ENCODE results near the gene GREM1.

GREM1 gene

GRCh38 chr15:32716915-32717425 is 834 bp upstream of the GREM1 start:
- peaks cover 81% of the 10 kb centered on the region for H3K27me3 ChIP-seq (ENCODE audit: control insufficient read depth, insufficient read depth, low read length)
- peaks cover 20% of the 10 kb centered on the region for H3K4me1 ChIP-seq (ENCODE audit: control insufficient read depth, insufficient read depth, low read length)
- H3K9me3 ChIP-seq (ENCODE audit: control insufficient read depth, insufficient read depth, low read length) = no peaks in the 10 kb centered on the region
- H3K4me3 ChIP-seq (ENCODE audit: low read depth, low read length) = peak overlapping the region; percentile 52
- H3K9ac ChIP-seq (ENCODE audit: low read depth, low read length) = no peak overlapping the region
- no peaks in the 10 kb centered on the region for H3K36me3 ChIP-seq (ENCODE audit: control insufficient read depth, insufficient read depth, low read length)
- H3K27ac ChIP-seq (ENCODE audit: low read depth, low read length) = peak overlapping the region; percentile 50

DNA sequence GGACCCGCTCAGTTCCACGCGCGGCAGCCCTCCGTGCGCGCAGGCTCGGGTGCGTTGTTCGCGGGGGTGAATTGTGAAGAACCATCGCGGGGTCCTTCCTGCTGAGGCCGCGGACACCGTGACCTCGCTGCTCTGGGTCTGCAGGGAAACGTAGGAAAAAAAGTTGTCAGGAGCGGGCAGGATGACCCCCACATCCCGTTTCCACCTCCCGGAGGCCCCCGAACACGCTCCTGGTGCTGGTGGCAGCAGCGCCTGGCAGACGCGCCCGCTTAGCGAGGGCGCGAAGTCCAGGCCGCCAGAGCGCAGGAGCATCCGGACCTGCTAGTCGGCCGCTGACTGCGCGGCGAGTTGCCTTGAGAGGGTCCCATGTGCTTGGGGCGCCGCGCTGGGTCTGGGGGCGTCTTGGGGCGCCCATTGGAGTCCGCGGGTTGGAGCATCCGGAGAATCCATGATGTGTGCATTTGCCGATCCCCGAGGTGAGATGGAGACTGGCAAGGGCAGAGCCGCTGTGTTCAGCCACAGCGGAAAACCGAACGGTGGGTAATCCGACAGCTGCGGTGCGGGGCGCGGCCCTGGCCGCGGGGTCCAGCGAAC is 520 bp downstream of the GREM1 start:
- Histone ChIP-seq H3K27ac (ENCODE audit: low read depth, low read length) (no peak overlapping the region), H3K27me3 (ENCODE audit: control insufficient read depth, insufficient read depth, low read length) (peaks cover 89% of the 10 kb centered on the region), H3K4me1 (ENCODE audit: control insufficient read depth, insufficient read depth, low read length) (peaks cover 20% of the 10 kb centered on the region), H3K36me3 (ENCODE audit: control insufficient read depth, insufficient read depth, low read length) (no peaks in the 10 kb centered on the region), H3K4me3 (ENCODE audit: low read depth, low read length) (peak overlapping the region; percentile 61), H3K9me3 (ENCODE audit: control insufficient read depth, insufficient read depth, low read length) (no peaks in the 10 kb centered on the region), H3K9ac (ENCODE audit: low read depth, low read length) (no peak overlapping the region)

- Histone ChIP-seq H3K9ac (ENCODE audit: low read depth, low read length) (no peak overlapping the region), H3K27me3 (ENCODE audit: control insufficient read depth, insufficient read depth, low read length) (peaks cover 84% of the 10 kb centered on the region), H3K4me1 (ENCODE audit: control insufficient read depth, insufficient read depth, low read length) (peaks cover 20% of the 10 kb centered on the region), H3K4me3 (ENCODE audit: low read depth, low read length) (peak overlapping the region; percentile 61), H3K9me3 (ENCODE audit: control insufficient read depth, insufficient read depth, low read length) (no peaks in the 10 kb centered on the region), H3K36me3 (ENCODE audit: control insufficient read depth, insufficient read depth, low read length) (no peaks in the 10 kb centered on the region), H3K27ac (ENCODE audit: low read depth, low read length) (no peak overlapping the region)
These were observed 1.3 kb downstream of the GREM1 start for GRCh38 chr15:32718821-32719716.

- no peak overlapping the region for H3K27ac ChIP-seq (ENCODE audit: low read depth, low read length)
- H3K4me1 ChIP-seq (ENCODE audit: control insufficient read depth, insufficient read depth, low read length) = peaks cover 14% of the 10 kb centered on the region
- H3K4me3 ChIP-seq (ENCODE audit: low read depth, low read length) = no peak overlapping the region
- peaks cover 60% of the 10 kb centered on the region for H3K27me3 ChIP-seq (ENCODE audit: control insufficient read depth, insufficient read depth, low read length)
- H3K9ac ChIP-seq (ENCODE audit: low read depth, low read length) = no peak overlapping the region
- H3K36me3 ChIP-seq (ENCODE audit: control insufficient read depth, insufficient read depth, low read length) = no peaks in the 10 kb centered on the region
- H3K9me3 ChIP-seq (ENCODE audit: control insufficient read depth, insufficient read depth, low read length) = no peaks in the 10 kb centered on the region
These were observed 3.8 kb downstream of the GREM1 start for GRCh38 chr15:32721596-32721995.

DNA sequence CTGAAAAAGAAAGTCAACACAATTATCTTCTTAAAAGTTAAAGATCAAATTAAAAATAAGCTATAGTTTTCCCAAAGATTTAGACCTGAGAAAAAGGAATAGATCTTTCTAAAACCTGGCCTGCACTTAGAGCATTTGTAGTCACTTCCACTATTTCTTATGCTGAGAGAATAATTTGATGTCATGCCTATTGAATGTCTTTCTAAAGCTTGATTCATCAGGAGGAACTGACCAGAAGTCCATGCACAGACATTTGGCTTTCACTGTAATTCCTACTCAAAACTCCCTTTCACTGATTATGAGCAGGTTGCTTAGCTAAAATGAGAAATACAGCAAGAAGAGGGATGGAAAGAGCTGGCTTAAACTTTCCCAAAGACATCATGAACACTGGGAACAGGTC is 4.3 kb downstream of the GREM1 start:
- Histone ChIP-seq H3K4me1 (ENCODE audit: control insufficient read depth, insufficient read depth, low read length) (peaks cover 9% of the 10 kb centered on the region; the same call in 1 of the 2 replicates), H3K9me3 (ENCODE audit: control insufficient read depth, insufficient read depth, low read length) (no peaks in the 10 kb centered on the region), H3K27ac (ENCODE audit: low read depth, low read length) (no peak overlapping the region), H3K27me3 (ENCODE audit: control insufficient read depth, insufficient read depth, low read length) (peaks cover 55% of the 10 kb centered on the region), H3K4me3 (ENCODE audit: low read depth, low read length) (no peak overlapping the region), H3K36me3 (ENCODE audit: control insufficient read depth, insufficient read depth, low read length) (no peaks in the 10 kb centered on the region), H3K9ac (ENCODE audit: low read depth, low read length) (no peak overlapping the region)

DNA sequence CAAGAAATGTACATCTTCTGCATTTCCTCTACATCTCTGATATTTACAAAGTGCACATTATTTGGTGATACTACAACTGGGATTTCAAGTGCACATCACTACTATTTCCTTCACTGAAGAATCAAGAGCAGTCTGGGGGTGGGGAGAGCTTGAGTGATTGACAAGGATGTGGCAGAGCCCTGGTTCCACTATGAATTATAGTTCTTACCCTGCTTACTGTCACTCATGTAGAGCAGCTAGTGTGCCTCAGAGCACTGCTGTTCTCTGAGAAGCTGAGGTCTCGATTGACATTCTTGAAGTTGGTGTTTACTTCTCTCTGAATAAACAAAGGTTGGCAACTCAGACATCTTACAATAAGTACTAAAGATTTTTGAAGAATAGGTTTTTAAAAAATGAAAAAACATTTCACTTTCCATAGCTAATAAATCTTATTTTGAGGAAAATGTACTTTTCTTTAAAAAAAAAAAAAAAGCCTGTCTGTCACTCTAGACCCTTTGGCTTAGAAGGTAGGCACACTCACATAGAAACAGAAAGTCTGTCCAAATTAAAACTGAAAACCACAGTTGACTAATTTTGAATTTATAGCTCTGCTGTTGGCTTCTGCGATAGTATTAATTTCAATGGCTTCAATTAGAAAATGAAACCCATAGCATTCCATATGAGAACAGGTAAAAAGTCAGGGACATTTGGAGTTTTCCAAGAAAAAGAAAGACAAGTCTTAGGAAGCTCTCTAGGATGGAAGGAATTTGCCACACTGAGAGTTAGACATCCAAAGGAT is 5.6 kb downstream of the GREM1 start:
- no peak overlapping the region for H3K27ac ChIP-seq (ENCODE audit: low read depth, low read length)
- no peaks in the 10 kb centered on the region for H3K9me3 ChIP-seq (ENCODE audit: control insufficient read depth, insufficient read depth, low read length)
- no peaks in the 10 kb centered on the region for H3K36me3 ChIP-seq (ENCODE audit: control insufficient read depth, insufficient read depth, low read length)
- no peak overlapping the region for H3K4me3 ChIP-seq (ENCODE audit: low read depth, low read length)
- H3K9ac ChIP-seq (ENCODE audit: low read depth, low read length) = no peak overlapping the region
- peaks cover 8% of the 10 kb centered on the region; the same call in 1 of the 2 replicates for H3K4me1 ChIP-seq (ENCODE audit: control insufficient read depth, insufficient read depth, low read length)
- H3K27me3 ChIP-seq (ENCODE audit: control insufficient read depth, insufficient read depth, low read length) = peaks cover 43% of the 10 kb centered on the region

GRCh38 chr15:32729700-32730395 is 12.0 kb downstream of the GREM1 start:
- no peaks in the 10 kb centered on the region for H3K27me3 ChIP-seq (ENCODE audit: control insufficient read depth, insufficient read depth, low read length)
- H3K4me1 ChIP-seq (ENCODE audit: control insufficient read depth, insufficient read depth, low read length) = peaks cover 8% of the 10 kb centered on the region
- H3K4me3 ChIP-seq (ENCODE audit: low read depth, low read length) = no peak overlapping the region
- no peak overlapping the region for H3K9ac ChIP-seq (ENCODE audit: low read depth, low read length)
- no peak overlapping the region for H3K27ac ChIP-seq (ENCODE audit: low read depth, low read length)
- H3K36me3 ChIP-seq (ENCODE audit: control insufficient read depth, insufficient read depth, low read length) = no peaks in the 10 kb centered on the region
- no peaks in the 10 kb centered on the region for H3K9me3 ChIP-seq (ENCODE audit: control insufficient read depth, insufficient read depth, low read length)

- Histone ChIP-seq H3K27ac (ENCODE audit: low read depth, low read length) (no peak overlapping the region), H3K4me3 (ENCODE audit: low read depth, low read length) (no peak overlapping the region), H3K9me3 (ENCODE audit: control insufficient read depth, insufficient read depth, low read length) (no peaks in the 10 kb centered on the region), H3K27me3 (ENCODE audit: control insufficient read depth, insufficient read depth, low read length) (no peaks in the 10 kb centered on the region), H3K9ac (ENCODE audit: low read depth, low read length) (no peak overlapping the region), H3K36me3 (ENCODE audit: control insufficient read depth, insufficient read depth, low read length) (no peaks in the 10 kb centered on the region), H3K4me1 (ENCODE audit: control insufficient read depth, insufficient read depth, low read length) (peaks cover 8% of the 10 kb centered on the region)
These were observed 13.2 kb downstream of the GREM1 start for GRCh38 chr15:32730677-32731654.

- Histone ChIP-seq H3K9ac (ENCODE audit: low read depth, low read length) (no peak overlapping the region), H3K36me3 (ENCODE audit: control insufficient read depth, insufficient read depth, low read length) (no peaks in the 10 kb centered on the region), H3K27me3 (ENCODE audit: control insufficient read depth, insufficient read depth, low read length) (no peaks in the 10 kb centered on the region), H3K4me1 (ENCODE audit: control insufficient read depth, insufficient read depth, low read length) (peaks cover 8% of the 10 kb centered on the region), H3K9me3 (ENCODE audit: control insufficient read depth, insufficient read depth, low read length) (no peaks in the 10 kb centered on the region), H3K4me3 (ENCODE audit: low read depth, low read length) (no peak overlapping the region), H3K27ac (ENCODE audit: low read depth, low read length) (no peak overlapping the region)
These were observed 14.9 kb downstream of the GREM1 start for GRCh38 chr15:32732574-32733157.

Data from HUES48 (cell line).